AG04450 (cell line): Measurements from ENCODE around the gene VAC14. TPM values are rescaled to one million over a fixed set of nuclear protein-coding genes. Genes with fewer than 3 reads are reported as not detected.

Experiments used
- CTCF ChIA-PET: fragments of 300-600, 350-600 bp; formaldehyde crosslinking; extraction: SDS; loops from one replicate; lab custom pipeline; 2022; ENCODE audit warnings: antibody characterized with exemption, inconsistent platforms; lab: Charles Lee
- POLR2A ChIA-PET: fragments of 350-600 bp; formaldehyde crosslinking; extraction: SDS; loops from one replicate; lab custom pipeline; 2021; ENCODE audit warnings: antibody characterized with exemption, inconsistent platforms; lab: Yijun Ruan, JAX
- DNase-seq: peaks from one replicate; pipeline ENCODE4 v3.0.0-alpha.2; 2011; ENCODE audit warnings: low read depth, low spot score
- H3K27ac ChIP-seq: one replicate; pipeline ENCODE4 v1.5.1; 2012; ENCODE audit warnings: low read depth, low read length, control low read depth
- H3K27me3 ChIP-seq: one replicate; pipeline ENCODE4 v1.6.0; 2012; ENCODE audit warnings: low read length; ENCODE audit not compliant: control insufficient read depth, insufficient read depth
- H3K4me3 ChIP-seq: 2 replicates; pipeline ENCODE4 v1.5.1; 2011; ENCODE audit warnings: mild to moderate bottlenecking, low read depth, low read length, control low read depth
- H3K9me3 ChIP-seq: 2 replicates; pipeline ENCODE4 v1.5.1; 2012; ENCODE audit warnings: low read length; ENCODE audit not compliant: control insufficient read depth, insufficient read depth
- polyA plus RNA-seq: library from polyadenylated mRNA; depleted of rRNA; stranded (reverse); fragments of >200 nt; gene quantifications from 2 replicates; pipeline ENCODE4 v1.2.3, GENCODE V29; 2011
- TF ChIP-seq, protein P1 (sequence below): IDR thresholded peaks from 2 replicates; pipeline ENCODE4 v1.5.1; 2011; ENCODE audit warnings: low read depth, low read length, control low read depth, inconsistent platforms

Gene VAC14
- polyA plus RNA-seq, 1 experiment = 30.2 TPM

GRCh38 chr16:70660672-70661350 is 140.1 kb downstream of the VAC14 start:
- Histone ChIP-seq H3K27ac (no peak overlapping the region), H3K9me3 (no peaks in the 10 kb centered on the region; the same call in 1 of the 2 replicates), H3K4me3 (no peak overlapping the region), H3K27me3 (no peaks in the 10 kb centered on the region)
- ChIA-PET POLR2A (interaction anchor here (0.6 kb wide), 1 partner anchor 100 kb away, joined by 3 read pairs; no protein-coding TSS in a partner anchor), CTCF (no interaction called here)
- no peak for DNase-seq
- TF ChIP-seq, protein P1, sequence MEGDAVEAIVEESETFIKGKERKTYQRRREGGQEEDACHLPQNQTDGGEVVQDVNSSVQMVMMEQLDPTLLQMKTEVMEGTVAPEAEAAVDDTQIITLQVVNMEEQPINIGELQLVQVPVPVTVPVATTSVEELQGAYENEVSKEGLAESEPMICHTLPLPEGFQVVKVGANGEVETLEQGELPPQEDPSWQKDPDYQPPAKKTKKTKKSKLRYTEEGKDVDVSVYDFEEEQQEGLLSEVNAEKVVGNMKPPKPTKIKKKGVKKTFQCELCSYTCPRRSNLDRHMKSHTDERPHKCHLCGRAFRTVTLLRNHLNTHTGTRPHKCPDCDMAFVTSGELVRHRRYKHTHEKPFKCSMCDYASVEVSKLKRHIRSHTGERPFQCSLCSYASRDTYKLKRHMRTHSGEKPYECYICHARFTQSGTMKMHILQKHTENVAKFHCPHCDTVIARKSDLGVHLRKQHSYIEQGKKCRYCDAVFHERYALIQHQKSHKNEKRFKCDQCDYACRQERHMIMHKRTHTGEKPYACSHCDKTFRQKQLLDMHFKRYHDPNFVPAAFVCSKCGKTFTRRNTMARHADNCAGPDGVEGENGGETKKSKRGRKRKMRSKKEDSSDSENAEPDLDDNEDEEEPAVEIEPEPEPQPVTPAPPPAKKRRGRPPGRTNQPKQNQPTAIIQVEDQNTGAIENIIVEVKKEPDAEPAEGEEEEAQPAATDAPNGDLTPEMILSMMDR = no peak

- no peak for DNase-seq
- no peak overlapping the region for H3K27ac ChIP-seq
- CTCF ChIA-PET = interaction anchor here (1.0 to 1.3 kb wide), 3 partner anchors 15 to 111 kb away, joined by 3 to 8 read pairs (median 4); no protein-coding TSS in a partner anchor
- POLR2A ChIA-PET = interaction anchor here (0.6 to 0.7 kb wide), 2 partner anchors 91 to 101 kb away, joined by 3 to 5 read pairs; no protein-coding TSS in a partner anchor
- TF ChIP-seq, protein P1 = no peak
- H3K27me3 ChIP-seq = no peaks in the 10 kb centered on the region
- H3K9me3 ChIP-seq = no peaks in the 10 kb centered on the region; the same call in 1 of the 2 replicates
- no peak overlapping the region for H3K4me3 ChIP-seq
These were observed 140.8 kb downstream of the VAC14 start for GRCh38 chr16:70659953-70660671.

DNA sequence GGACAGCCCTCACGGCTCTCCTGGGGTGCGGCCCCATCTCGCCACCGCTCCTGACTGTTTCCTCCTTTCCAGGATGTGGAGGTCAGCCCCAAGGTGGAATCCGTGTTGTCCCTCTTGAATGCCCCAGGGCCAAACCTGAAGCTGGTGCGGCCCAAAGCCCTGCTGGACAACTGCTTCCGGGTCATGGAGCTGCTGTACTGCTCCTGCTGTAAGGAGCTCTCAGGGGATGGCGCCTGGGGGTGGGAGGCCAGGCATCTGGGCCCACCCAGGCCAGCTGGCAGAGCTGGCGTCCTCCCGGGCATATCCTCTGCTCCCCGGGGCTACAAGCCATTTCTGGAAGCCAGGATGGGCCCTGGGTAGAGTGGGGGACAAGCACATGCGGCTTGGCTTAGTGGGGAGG is 141.4 kb downstream of the VAC14 start:
- POLR2A ChIA-PET = no interaction called here

DNA sequence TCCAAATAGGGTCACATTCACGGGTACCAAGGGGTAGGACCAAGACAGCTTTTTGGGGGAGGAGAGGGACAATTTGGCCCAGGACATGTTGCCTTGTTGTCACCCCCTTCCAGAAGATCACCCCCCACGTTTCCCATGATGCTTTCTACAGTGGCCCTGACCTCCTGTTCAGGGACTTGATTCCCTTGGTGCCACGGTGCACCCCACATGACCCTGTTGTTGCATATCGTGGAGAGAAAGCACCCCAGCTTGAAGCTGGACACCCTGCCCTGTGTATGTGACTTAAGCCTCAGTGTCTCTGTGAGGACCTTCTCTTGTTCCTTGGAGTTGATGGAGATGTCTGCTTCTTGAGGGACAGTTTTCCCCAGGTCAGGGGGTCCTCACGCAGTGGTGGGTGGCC is 142.0 kb downstream of the VAC14 start:
- Histone ChIP-seq H3K27me3 (no peaks in the 10 kb centered on the region), H3K4me3 (no peak overlapping the region), H3K9me3 (no peaks in the 10 kb centered on the region; the same call in 1 of the 2 replicates), H3K27ac (no peak overlapping the region)
- ChIA-PET CTCF (interaction anchor here (1.3 kb wide), 1 partner anchor 16 kb away, joined by 3 read pairs; no protein-coding TSS in a partner anchor), POLR2A (interaction anchor here (0.6 kb wide), 1 partner anchor 112 kb away, joined by 3 read pairs; no protein-coding TSS in a partner anchor)
- TF ChIP-seq, protein P1 = no peak
- no peak for DNase-seq

More for the DNA sequence above, 141.4 kb downstream of the VAC14 start:
- DNase-seq = no peak
- Histone ChIP-seq H3K9me3 (no peaks in the 10 kb centered on the region; the same call in 1 of the 2 replicates), H3K27ac (no peak overlapping the region), H3K27me3 (no peaks in the 10 kb centered on the region), H3K4me3 (no peak overlapping the region)
- CTCF ChIA-PET = interaction anchor here (1.0 to 1.3 kb wide), 3 partner anchors 16 to 112 kb away, joined by 3 to 8 read pairs (median 4); no protein-coding TSS in a partner anchor
- TF ChIP-seq, protein P1 = no peak
